GM12878 (cell line): Measurements from ENCODE around the gene PFN3. TPM values are rescaled to one million over a fixed set of nuclear protein-coding genes. Genes with fewer than 3 reads are reported as not detected.
A peak's percentile ranks its signal among the peaks of the same experiment; 100 is the strongest.

Experiments used
- ATAC-seq: fragments of 200-7000 bp; cut with Tn5 transposase; 3 replicates; pipeline ENCODE4 v1.9.1; 2020; ENCODE audit warnings: mild to moderate bottlenecking, moderate library complexity
- BruUV-seq: library from RNA; stranded (reverse); fragments of 400-500 nt; replicated peaks from 2 replicates; lab custom pipeline; 2021; lab: Mats Ljungman, UMichigan
- CTCF ChIA-PET: fragments of 300-600 bp; sonication (Branson Sonifier 250); formaldehyde crosslinking; extraction: SDS; loops from one replicate; lab custom pipeline; 2021; ENCODE audit warnings: inconsistent platforms; lab: Yijun Ruan, JAX
- POLR2A ChIA-PET: fragments of 350-600 bp; formaldehyde crosslinking; extraction: SDS; loops from one replicate; lab custom pipeline; 2021; ENCODE audit warnings: inconsistent platforms; lab: Charles Lee
- RAD21 ChIA-PET: fragments of 300-600 bp; sonication (Branson Sonifier 250); formaldehyde crosslinking; loops from one replicate; lab custom pipeline; 2023; ENCODE audit warnings: antibody characterized with exemption; ENCODE audit not compliant: unreplicated experiment; lab: Charles Lee
- SMC1A ChIA-PET: fragments of 300-600 bp; sonication (Branson Sonifier 250); formaldehyde crosslinking; loops from one replicate; lab custom pipeline; 2023; ENCODE audit not compliant: unreplicated experiment, uncharacterized antibody; lab: Charles Lee
- DNase-seq: peaks from one replicate; pipeline ENCODE4 v3.0.0-alpha.2; 2011; ENCODE audit warnings: low read depth, low spot score
- FAIRE-seq: peaks from 3 replicates; lab custom pipeline; 2011; peaks lifted over from hg19 to GRCh38; lab: Jason Lieb, UNC
- H2AFZ ChIP-seq: 2 replicates; pipeline ENCODE4 v1.6.0; 2011; ENCODE audit warnings: low read depth, low read length, control low read depth; ENCODE audit not compliant: control insufficient read depth
- H3K27ac ChIP-seq: 2 replicates; pipeline ENCODE4 v1.5.1; 2011; ENCODE audit warnings: control low read depth; ENCODE audit not compliant: control insufficient read depth, insufficient read depth
- H3K27me3 ChIP-seq, 2 experiments: replicated peaks in 1 of 2; 2 replicates each; pipeline versions ENCODE4 v1.6.0 to v1.6.1; 2011; ENCODE audit warnings: low read length in 1 of 2; ENCODE audit not compliant: control insufficient read depth in 2 of 2, insufficient read depth in 2 of 2
- H3K36me3 ChIP-seq, 2 experiments: 2 replicates each; pipeline ENCODE4 v1.5.1; 2011; ENCODE audit warnings: low read length in 1 of 2; ENCODE audit not compliant: control insufficient read depth in 2 of 2, insufficient read depth in 2 of 2
- H3K4me1 ChIP-seq: 2 replicates; pipeline ENCODE4 v1.6.1; 2011; ENCODE audit warnings: mild to moderate bottlenecking, low read length, moderate library complexity, mixed read lengths; ENCODE audit not compliant: control insufficient read depth, insufficient read depth
- H3K4me2 ChIP-seq: 2 replicates; pipeline ENCODE4 v1.6.0; 2011; ENCODE audit warnings: control low read depth; ENCODE audit not compliant: control insufficient read depth, insufficient read depth
- H3K4me3 ChIP-seq: fragments of 200-600 bp; sonication (generic); 2 replicates; pipeline ENCODE4 v1.5.1; 2016
- H3K79me2 ChIP-seq: 2 replicates; pipeline ENCODE4 v1.6.0; 2011; ENCODE audit warnings: low read length; ENCODE audit not compliant: control insufficient read depth, insufficient read depth
- H3K9ac ChIP-seq: 2 replicates; pipeline ENCODE4 v1.8.0; 2011; ENCODE audit warnings: low read length, control low read depth, mixed read lengths; ENCODE audit not compliant: control insufficient read depth, insufficient read depth
- H3K9me3 ChIP-seq: replicated peaks from 3 replicates; pipeline ENCODE4 v1.5.1; 2011; ENCODE audit warnings: mild to moderate bottlenecking, low read length; ENCODE audit not compliant: control insufficient read depth, insufficient read depth
- H4K20me1 ChIP-seq: 2 replicates; pipeline ENCODE4 v1.6.0; 2011; ENCODE audit not compliant: control insufficient read depth, insufficient read depth
- CTCF ChIP-seq, 3 experiments: IDR thresholded peaks in 2 of 3; conservative IDR thresholded peaks in 1 of 3; 2 replicates each; pipeline ENCODE4 v1.5.1; 2011; ENCODE audit warnings: low read depth in 3 of 3, low read length in 3 of 3, mild to moderate bottlenecking in 3 of 3, control low read depth in 2 of 3, moderate library complexity in 2 of 3, inconsistent platforms in 1 of 3, mixed read lengths in 1 of 3; ENCODE audit not compliant: control insufficient read depth in 2 of 3, insufficient read depth in 1 of 3; ENCODE audit errors: extremely low read depth in 1 of 3
- CUX1 ChIP-seq: IDR thresholded peaks from 2 replicates; pipeline ENCODE4 v1.6.1; 2012; ENCODE audit warnings: improper control_type of control experiment, low read depth, low read length; ENCODE audit not compliant: insufficient replicate concordance
- EZH2 ChIP-seq: IDR thresholded peaks from 2 replicates; pipeline ENCODE4 v1.6.1; 2012; ENCODE audit warnings: low read depth, mild to moderate bottlenecking, control low read depth, inconsistent platforms, low read length, borderline replicate concordance; ENCODE audit not compliant: control insufficient read depth
- RAD21 ChIP-seq: IDR thresholded peaks from 2 replicates; pipeline ENCODE4 v1.6.1; 2011; ENCODE audit warnings: mild to moderate bottlenecking, low read depth, low read length, moderate library complexity; ENCODE audit not compliant: insufficient read depth
- REST ChIP-seq: IDR thresholded peaks from 2 replicates; pipeline ENCODE4 v1.6.1; 2012; ENCODE audit warnings: mild to moderate bottlenecking, low read depth, low read length
- SMC3 ChIP-seq: IDR thresholded peaks from 2 replicates; pipeline ENCODE4 v1.6.1; 2011; ENCODE audit warnings: low read length, improper control_type of control experiment, borderline replicate concordance
- WGBS: methylation state at CpG from one replicate; pipeline ENCODE4 v1.1.6; 2016; ENCODE audit warnings: low lambda C conversion rate; ENCODE audit not compliant: insufficient replicate concordance, insufficient coverage; ENCODE audit errors: missing lambda C conversion rate; 5-methylcytosine and 5-hydroxymethylcytosine counted together
- in situ Hi-C: fragments of 300-500 bp; cut with MboI; formaldehyde crosslinking; loops from 9 replicates; pipeline ENCODE4 v1.14.3; 2018; ENCODE audit warnings: mixed read lengths
- intact Hi-C: fragments of 100-400 bp; cut with micrococcal nuclease; formaldehyde crosslinking; loops from one replicate; pipeline ENCODE4 v1.14.2; 2022; ENCODE audit not compliant: unreplicated experiment
- polyA plus RNA-seq, 11 experiments: library from polyadenylated mRNA; depleted of rRNA in 4 of 11; unstranded in 6 of 11; stranded (reverse) in 5 of 11; fragments of >200 nt; fragmentation: Nextera tagmentation in 4 of 11; fragmentation: Illumina TruSeq in 1 of 11; extraction: Ambion mirVana in 4 of 11; extraction: Trizol in 1 of 11; gene quantifications; 1 replicate in 1 of 11; 2 replicates in 10 of 11; pipeline versions ENCODE4 v1.2.1 to v1.2.3, GENCODE V29; 2011 to 2016; ENCODE audit warnings: inconsistent platforms in 2 of 11, missing spikeins in 2 of 11, low read depth in 1 of 11
- total RNA-seq, 4 experiments: library from RNA; depleted of rRNA in 3 of 4; stranded (reverse); fragments of >200 nt in 3 of 4; fragmentation: Illumina TruSeq in 1 of 4; extraction: Trizol in 1 of 4; gene quantifications; 2 replicates each; pipeline versions ENCODE4 v1.2.1 to v1.2.3, GENCODE V29; 2013 to 2021

Gene PFN3
- total and polyA plus RNA-seq, 10 of the 15 experiments (the other 5 are each of a cell fraction or from before 2014, with no cell fraction given) = not detected

GRCh38 chr5:177382423-177383029 is 17.9 kb downstream of the PFN3 start:
- Histone ChIP-seq H3K4me2 (no peak overlapping the region), H3K79me2 (no peaks in the 10 kb centered on the region), H3K4me1 (peaks cover 6% of the 10 kb centered on the region), H3K27me3 (no peaks in the 10 kb centered on the region), H4K20me1 (no peaks in the 10 kb centered on the region), H2AFZ (no peak overlapping the region), H3K9me3 (no peaks in the 10 kb centered on the region), H3K27ac (no peak overlapping the region), H3K4me3 (no peak overlapping the region), H3K9ac (no peak overlapping the region), H3K36me3 (no peaks in the 10 kb centered on the region)
- no TSS peak for BruUV-seq
- ATAC-seq (peak; percentile 31), DNase-seq (no peak), FAIRE-seq (no peak)
- WGBS = 59% methylated on average over 11 of the region's 11 CpGs
- ChIA-PET CTCF (interaction anchor here (1.0 to 2.5 kb wide), 6 partner anchors 13 to 269 kb away, joined by 3 to 22 read pairs (median 6); partner anchors contain the start of gene LMAN2), POLR2A (interaction anchor here (0.6 to 1.0 kb wide), 2 partner anchors 30 to 31 kb away, joined by 3 read pairs; partner anchors contain the start of gene LMAN2), RAD21 (interaction anchor here (0.7 to 1.5 kb wide), 4 partner anchors 13 to 38 kb away, joined by 3 to 5 read pairs (median 4); no protein-coding TSS in a partner anchor), SMC1A (interaction anchor here (0.6 to 1.4 kb wide), 5 partner anchors 12 to 780 kb away, joined by 3 to 5 read pairs (median 3); no protein-coding TSS in a partner anchor)
- in situ Hi-C loops (loop anchor here (25.0 kb wide), 1 partner anchor 1345 kb away; no protein-coding TSS in a partner anchor), intact Hi-C loops (no loop called here)
- TF ChIP-seq SMC3 (peak; percentile 13; the same call in 1 of the 2 replicates), CUX1 (no peak), RAD21 (peak; percentile 29; the same call in 1 of the 2 replicates), REST (no peak), EZH2 (no peak), CTCF (IDR thresholded peaks at IDR 0.05 in 2 of 3, conservative IDR thresholded peaks at IDR 0.05 in 1 of 3; ENCODE audit: control insufficient read depth in 2 of 3, extremely low read depth in 1 of 3, insufficient read depth in 1 of 3, low read depth in 3 of 3, low read length in 3 of 3) (peak; percentile 17 to 25 (median 20); a peak in 3 of 6 replicates)
